UCSD-AML1 (cell line): ENCODE data around the gene TAPBPL.
A peak's percentile ranks its signal among the peaks of the same experiment; 100 is the strongest.
"Not testable (repeated sequence)": the region's sequence is repeated elsewhere in the genome, so short reads cannot be mapped to it uniquely, and the experiment has no call there.

ENCODE experiments used
- DNase-seq: peaks from one replicate; lab custom pipeline; 2025; ENCODE audit not compliant: unreplicated experiment; lab: John Stamatoyannopoulos, UW

TAPBPL gene

GRCh38 chr12:6489449-6489848 lies 37.6 kb downstream of the TAPBPL start:
- no peak for DNase-seq

- not testable (repeated sequence) for DNase-seq
These were observed 38.8 kb downstream of the TAPBPL start for GRCh38 chr12:6490673-6491072.

GRCh38 chr12:6492838-6493496 lies 41.1 kb downstream of the TAPBPL start, which contains the start of gene MRPL51:
Gene MRPL51, minus strand, starts transcription at chr12:6493262. Its CDS starts 126 bp downstream, at chr12:6493136.
- DNase-seq: peak; percentile 96

GRCh38 chr12:6493497-6494257 lies 41.8 kb downstream of the TAPBPL start, which contains the start of gene NCAPD2:
Gene NCAPD2, plus strand, starts transcription at chr12:6494102. Its CDS starts 997 bp downstream, at chr12:6495099.
- peak; percentile 95 for DNase-seq

- no peak for DNase-seq
These were observed 42.5 kb downstream of the TAPBPL start for GRCh38 chr12:6494258-6494743.

GRCh38 chr12:6494968-6495367 lies 43.1 kb downstream of the TAPBPL start:
- no peak for DNase-seq

- not testable (repeated sequence) for DNase-seq
These were observed 45.4 kb downstream of the TAPBPL start for GRCh38 chr12:6497291-6497690.

GRCh38 chr12:6500466-6500865 lies 48.6 kb downstream of the TAPBPL start:
- no peak for DNase-seq

GRCh38 chr12:6507102-6507998 lies 55.5 kb downstream of the TAPBPL start:
- DNase-seq: no peak

GRCh38 chr12:6508087-6508486 lies 56.2 kb downstream of the TAPBPL start:
- DNase-seq: no peak
